Measurements from ENCODE around the gene C1QTNF7.

GRCh38 chr4:15378493-15378892 is 49.3 kb upstream of the C1QTNF7 start:
- no peak for TF ChIP-seq POLR2A (IDR thresholded peaks at IDR 0.05; ENCODE audit: low read length)
- no peak for TF ChIP-seq GATA1 (IDR thresholded peaks at IDR 0.05; ENCODE audit: low read depth, low read length)

Data from erythroblast (primary cell).